ENCODE measurements around the gene YAF2. TPM values are rescaled to one million over a fixed set of nuclear protein-coding genes. Genes with fewer than 3 reads are reported as not detected.
A peak's percentile ranks its signal among the peaks of the same experiment; 100 is the strongest.

Gene YAF2
- total and polyA plus RNA-seq, 10 donors: 15.9 to 83.7 (median 49.2) TPM

- H3K9me3 ChIP-seq: no peaks in the 10 kb centered on the region
- H3K27me3 ChIP-seq (replicated peaks in 1 of 7): no peaks in the 10 kb centered on the region
- peak overlapping the region in 5 of 8 donors; percentile 70 to 90 (median 78) for H3K4me3 ChIP-seq
- no peak for DNase-seq
- TF ChIP-seq CTCF (IDR thresholded peaks at IDR 0.05 in 8 of 11, conservative IDR thresholded peaks at IDR 0.05 in 3 of 11): no peak
- TF ChIP-seq POLR2AphosphoS5 (IDR thresholded peaks at IDR 0.05): no peak
- TF ChIP-seq POLR2A (IDR thresholded peaks at IDR 0.05): no peak
- peaks cover 13 to 49% (median 32%) of the 10 kb centered on the region in 6 donors for H3K4me1 ChIP-seq
- WGBS, 5 donors: 82 to 93% (median 89%) methylated on average over 11 of the region's 11 CpGs
- no peaks in the 10 kb centered on the region for H3K36me3 ChIP-seq
- H3K27ac ChIP-seq: peak overlapping the region in 6 of 8 donors; percentile 89 to 95 (median 92)
- intact Hi-C loops (cut with DNase I; ENCODE audit: low total_unique reads): loop anchor here (10.0 kb wide), 1 partner anchor 89 kb away; the partner anchor contains the start of gene YAF2
Observed at GRCh38 chr12:42145552-42146215, 92.4 kb downstream of the YAF2 start.

GRCh38 chr12:42145197-42145549 is 92.9 kb downstream of the YAF2 start:
- H3K4me1 ChIP-seq: peaks cover 13 to 54% (median 35%) of the 10 kb centered on the region in 6 donors
- no peak for DNase-seq
- H3K27ac ChIP-seq: peak overlapping the region; percentile 66 to 95 (median 91)
- TF ChIP-seq CTCF (IDR thresholded peaks at IDR 0.05 in 8 of 11, conservative IDR thresholded peaks at IDR 0.05 in 3 of 11) (no peak), POLR2AphosphoS5 (IDR thresholded peaks at IDR 0.05) (no peak), POLR2A (IDR thresholded peaks at IDR 0.05) (no peak)
- 5 to 36% (median 16%) methylated on average over 8 of the region's 8 CpGs for WGBS, 5 donors
- no peaks in the 10 kb centered on the region for H3K27me3 ChIP-seq (replicated peaks in 1 of 7)
- intact Hi-C loops (cut with DNase I; ENCODE audit: low total_unique reads): loop anchor here (10.0 kb wide), 1 partner anchor 90 kb away; the partner anchor contains the start of gene YAF2
- H3K4me3 ChIP-seq: peak overlapping the region; percentile 69 to 90 (median 76)
- H3K36me3 ChIP-seq: no peaks in the 10 kb centered on the region
- no peaks in the 10 kb centered on the region for H3K9me3 ChIP-seq

GRCh38 chr12:42144408-42145196 is 93.4 kb downstream of the YAF2 start, which contains the start of gene GXYLT1:
TSS of gene GXYLT1 (minus strand) at chr12:42144874. CDS start at chr12:42144646, 228 bp downstream.
- intact Hi-C loops (cut with DNase I; ENCODE audit: low total_unique reads): loop anchor here (10.0 kb wide), 1 partner anchor 90 kb away; the partner anchor contains the start of gene YAF2
- H3K9me3 ChIP-seq: no peaks in the 10 kb centered on the region
- DNase-seq: peak; percentile 98
- peak; percentile 90 to 95 (median 95) for TF ChIP-seq POLR2AphosphoS5 (IDR thresholded peaks at IDR 0.05)
- TF ChIP-seq POLR2A (IDR thresholded peaks at IDR 0.05): peak in 2 of 3 donors; percentile 59 to 69
- TF ChIP-seq CTCF (IDR thresholded peaks at IDR 0.05 in 8 of 11, conservative IDR thresholded peaks at IDR 0.05 in 3 of 11): peak in 3 of 11 experiments; percentile 7 to 28 (median 25)
- H3K36me3 ChIP-seq: no peaks in the 10 kb centered on the region
- peaks cover 13 to 55% (median 35%) of the 10 kb centered on the region in 6 donors for H3K4me1 ChIP-seq
- 0 to 2% (median 0%) methylated on average over 13 to 106 of the region's 106 CpGs for WGBS, 5 donors
- peak within 1 kb of the TSS; percentile 66 to 95 (median 91) for H3K27ac ChIP-seq
- no peaks in the 10 kb centered on the region for H3K27me3 ChIP-seq (replicated peaks in 1 of 7)
- H3K4me3 ChIP-seq: peak within 1 kb of the TSS; percentile 69 to 90 (median 76)

GRCh38 chr12:42144158-42144407 is 94.0 kb downstream of the YAF2 start:
- Histone ChIP-seq H3K27ac (peak overlapping the region; percentile 66 to 95 (median 91)), H3K4me3 (peak overlapping the region; percentile 69 to 90 (median 76)), H3K36me3 (no peaks in the 10 kb centered on the region), H3K27me3 (replicated peaks in 1 of 7) (no peaks in the 10 kb centered on the region), H3K4me1 (peaks cover 13 to 55% (median 35%) of the 10 kb centered on the region in 6 donors), H3K9me3 (no peaks in the 10 kb centered on the region)
- no peak for TF ChIP-seq POLR2A (IDR thresholded peaks at IDR 0.05)
- no peak for TF ChIP-seq CTCF (IDR thresholded peaks at IDR 0.05 in 8 of 11, conservative IDR thresholded peaks at IDR 0.05 in 3 of 11)
- TF ChIP-seq POLR2AphosphoS5 (IDR thresholded peaks at IDR 0.05): no peak
- DNase-seq: no peak
- WGBS, 5 donors: 0 to 1% (median 0%) methylated on average over 13 to 21 of the region's 21 CpGs
- intact Hi-C loops (cut with DNase I; ENCODE audit: low total_unique reads): loop anchor here (10.0 kb wide), 1 partner anchor 91 kb away; the partner anchor contains the start of gene YAF2
